Hepatocyte (in vitro differentiated cells): Measurements from ENCODE around the gene CCDC187. TPM values are rescaled to one million over a fixed set of nuclear protein-coding genes. Genes with fewer than 3 reads are reported as not detected.

Experiments used
- DNase-seq: peaks from one replicate; pipeline ENCODE4 v3.0.0-alpha.2; 2016; ENCODE audit warnings: low spot score
- H2AFZ ChIP-seq: fragments of 200-600 bp; sonication (generic); 2 replicates; pipeline ENCODE4 v1.6.0; 2016; ENCODE audit warnings: antibody characterized with exemption, mild to moderate bottlenecking
- H3K27ac ChIP-seq: fragments of 200-600 bp; sonication (generic); 2 replicates; pipeline ENCODE4 v1.5.1; 2016; ENCODE audit warnings: mild to moderate bottlenecking
- H3K27me3 ChIP-seq: fragments of 200-600 bp; sonication (generic); 2 replicates; pipeline ENCODE4 v1.6.1; 2016
- H3K36me3 ChIP-seq: fragments of 200-600 bp; sonication (generic); replicated peaks from 2 replicates; pipeline ENCODE4 v1.5.1; 2016; ENCODE audit warnings: low read depth; ENCODE audit not compliant: insufficient read depth
- H3K4me1 ChIP-seq: fragments of 200-600 bp; sonication (generic); 2 replicates; pipeline ENCODE4 v1.5.1; 2016; ENCODE audit warnings: mild to moderate bottlenecking, moderate library complexity; ENCODE audit not compliant: insufficient read depth
- H3K4me2 ChIP-seq: fragments of 200-600 bp; sonication (generic); 2 replicates; pipeline ENCODE4 v1.6.0; 2016
- H3K4me3 ChIP-seq: fragments of 200-600 bp; sonication (generic); 2 replicates; pipeline ENCODE4 v1.5.1; 2016; ENCODE audit warnings: mild to moderate bottlenecking
- H3K79me2 ChIP-seq: fragments of 200-600 bp; sonication (generic); 2 replicates; pipeline ENCODE4 v1.6.0; 2017; ENCODE audit warnings: mild to moderate bottlenecking
- H3K9me2 ChIP-seq: fragments of 200-600 bp; sonication (generic); replicated peaks from 2 replicates; pipeline ENCODE4 v1.6.0; 2017; ENCODE audit warnings: mild to moderate bottlenecking; ENCODE audit not compliant: insufficient read depth
- H3K9me3 ChIP-seq: fragments of 200-600 bp; sonication (generic); 2 replicates; pipeline ENCODE4 v1.5.1; 2016; ENCODE audit warnings: low read depth, mild to moderate bottlenecking
- H4K20me1 ChIP-seq: fragments of 200-600 bp; sonication (generic); 2 replicates; pipeline ENCODE4 v1.6.0; 2016; ENCODE audit warnings: mild to moderate bottlenecking; ENCODE audit not compliant: insufficient read depth, poor library complexity, severe bottlenecking
- CTCF ChIP-seq: fragments of 200-600 bp; sonication (generic); IDR thresholded peaks from 2 replicates; pipeline ENCODE4 v1.5.1; 2016; ENCODE audit warnings: antibody characterized with exemption, mild to moderate bottlenecking; ENCODE audit not compliant: poor library complexity
- EZH2 ChIP-seq: fragments of 200-600 bp; sonication (generic); IDR thresholded peaks from 2 replicates; pipeline ENCODE4 v1.6.1; 2016; ENCODE audit warnings: antibody characterized with exemption, mild to moderate bottlenecking, borderline replicate concordance
- EZH2phosphoT487 ChIP-seq: fragments of 200-600 bp; sonication (generic); IDR thresholded peaks from one replicate; pipeline ENCODE4 v1.6.1; 2018; ENCODE audit warnings: antibody characterized with exemption, mild to moderate bottlenecking, low read depth, moderate library complexity; ENCODE audit not compliant: unreplicated experiment, severe bottlenecking
- WGBS: methylation state at CpG from one replicate; pipeline ENCODE4 v1.1.6; 2016; ENCODE audit warnings: low lambda C conversion rate; ENCODE audit errors: missing lambda C conversion rate; 5-methylcytosine and 5-hydroxymethylcytosine counted together
- polyA plus RNA-seq: library from polyadenylated mRNA; unstranded; fragments of >200 nt; fragmentation: Nextera tagmentation; extraction: Ambion mirVana; gene quantifications from 2 replicates; pipeline ENCODE4 v1.2.1, GENCODE V29; 2016
- total RNA-seq: library from RNA; depleted of rRNA; stranded (reverse); fragments of >200 nt; gene quantifications from 2 replicates; pipeline ENCODE4 v1.2.3, GENCODE V29; 2014

CCDC187 gene
- total and polyA plus RNA-seq, 2 experiments from 2014 or later = 0.60 to 0.75 TPM

- WGBS = 94% methylated on average over 30 of the region's 30 CpGs
- Histone ChIP-seq H2AFZ (no peak overlapping the region), H3K27ac (no peak overlapping the region), H3K27me3 (no peaks in the 10 kb centered on the region), H3K4me3 (no peak overlapping the region), H3K79me2 (peaks cover 7% of the 10 kb centered on the region), H3K9me2 (no peaks in the 10 kb centered on the region), H3K4me1 (no peaks in the 10 kb centered on the region), H4K20me1 (peaks cover 4% of the 10 kb centered on the region), H3K4me2 (no peak overlapping the region), H3K36me3 (no peaks in the 10 kb centered on the region), H3K9me3 (no peaks in the 10 kb centered on the region)
- no peak for DNase-seq
- TF ChIP-seq EZH2 (no peak), CTCF (no peak), EZH2phosphoT487 (no peak)
Observed at GRCh38 chr9:136223871-136224640, 79.8 kb downstream of the CCDC187 start.

- H3K79me2 ChIP-seq = peaks cover 7% of the 10 kb centered on the region
- no peak overlapping the region for H2AFZ ChIP-seq
- TF ChIP-seq CTCF = no peak
- no peak for TF ChIP-seq EZH2
- no peak for TF ChIP-seq EZH2phosphoT487
- no peak overlapping the region for H3K27ac ChIP-seq
- 92% methylated on average over 13 of the region's 13 CpGs for WGBS
- H3K36me3 ChIP-seq = no peaks in the 10 kb centered on the region
- no peak overlapping the region for H3K4me3 ChIP-seq
- H3K27me3 ChIP-seq = no peaks in the 10 kb centered on the region
- no peaks in the 10 kb centered on the region for H3K4me1 ChIP-seq
- H3K9me2 ChIP-seq = no peaks in the 10 kb centered on the region
- H3K4me2 ChIP-seq = no peak overlapping the region
- H4K20me1 ChIP-seq = peaks cover 4% of the 10 kb centered on the region
- no peaks in the 10 kb centered on the region for H3K9me3 ChIP-seq
- DNase-seq = no peak
Observed at GRCh38 chr9:136222906-136223285, 81.0 kb downstream of the CCDC187 start.

- H3K79me2 ChIP-seq = peaks cover 7% of the 10 kb centered on the region
- H3K4me1 ChIP-seq = no peaks in the 10 kb centered on the region
- no peaks in the 10 kb centered on the region for H3K9me2 ChIP-seq
- peaks cover 4% of the 10 kb centered on the region for H4K20me1 ChIP-seq
- H3K27me3 ChIP-seq = no peaks in the 10 kb centered on the region
- no peak overlapping the region for H3K4me2 ChIP-seq
- no peak for DNase-seq
- H2AFZ ChIP-seq = no peak overlapping the region
- H3K27ac ChIP-seq = no peak overlapping the region
- H3K4me3 ChIP-seq = no peak overlapping the region
- no peaks in the 10 kb centered on the region for H3K9me3 ChIP-seq
- H3K36me3 ChIP-seq = no peaks in the 10 kb centered on the region
- 97% methylated on average over 38 of the region's 38 CpGs for WGBS
- TF ChIP-seq CTCF (no peak), EZH2phosphoT487 (no peak), EZH2 (no peak)
Observed at GRCh38 chr9:136222166-136222905, 81.6 kb downstream of the CCDC187 start.
